SK-N-SH treated with all-trans-retinoic acid at 6 μM for 48 hours (cell line): Measurements from ENCODE around the gene SLAIN1.

Experiments
- ARNTL ChIP-seq: fragments of 450-650 bp; formaldehyde crosslinking; IDR thresholded peaks from 2 replicates; pipeline ENCODE4 v1.5.0; 2020; ENCODE audit warnings: low read depth, mild to moderate bottlenecking, moderate library complexity, borderline replicate concordance
- BACH2 ChIP-seq: fragments of 250-450 bp; sonication (Bioruptor Pico); IDR thresholded peaks from 2 replicates; pipeline ENCODE4 v1.9.0; 2021; ENCODE audit warnings: mild to moderate bottlenecking, borderline replicate concordance
- GLIS3 ChIP-seq: fragments of 250-450 bp; sonication (Bioruptor Pico); IDR thresholded peaks from 2 replicates; pipeline ENCODE4 v1.5.0; 2020; ENCODE audit warnings: mild to moderate bottlenecking, moderate library complexity
- RARB ChIP-seq: fragments of 250-450 bp; sonication (Bioruptor Pico); IDR thresholded peaks from 2 replicates; pipeline ENCODE4 v1.8.0; 2021; ENCODE audit warnings: mild to moderate bottlenecking, moderate library complexity

DNA sequence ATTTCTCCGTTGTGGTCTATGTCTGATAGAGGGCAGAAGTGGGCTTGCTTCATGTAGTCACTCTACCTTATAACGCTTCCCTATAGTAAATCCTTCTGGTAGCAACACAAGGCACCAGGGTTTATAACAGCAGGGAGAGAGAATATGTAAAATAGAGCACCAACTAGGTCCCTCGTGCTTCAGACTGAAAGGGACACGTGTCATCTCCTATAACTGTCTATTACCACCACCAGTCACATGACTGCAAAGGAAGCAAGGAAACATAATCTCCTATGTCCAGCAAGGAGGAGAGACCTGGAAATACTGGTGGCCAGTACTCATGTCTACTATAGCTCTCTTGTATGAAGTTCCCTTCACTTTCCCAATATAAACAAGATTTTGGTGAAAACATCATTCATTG is 79.2 kb downstream of the SLAIN1 start:
- no peak for TF ChIP-seq BACH2 (CRISPR knock-in tag)
- TF ChIP-seq RARB (CRISPR knock-in tag), result no peak
- no peak for TF ChIP-seq GLIS3
- TF ChIP-seq ARNTL (CRISPR knock-in tag), result no peak
